Osteocyte (in vitro differentiated cells): ENCODE results near the gene RNU7-1. TPM values are rescaled to one million over a fixed set of nuclear protein-coding genes. Genes with fewer than 3 reads are reported as not detected.
"Not testable (repeated sequence)": the region's sequence is repeated elsewhere in the genome, so short reads cannot be mapped to it uniquely, and the experiment has no call there.

ENCODE experiments used
- DNase-seq: peaks from one replicate; pipeline ENCODE4 v3.0.0; 2021; ENCODE audit warnings: mixed read lengths; ENCODE audit not compliant: unreplicated experiment; ENCODE audit errors: extremely low spot score
- H3K27ac Mint-ChIP-seq: one replicate; pipeline ENCODE4 v1.8.0; 2021; ENCODE audit warnings: mild to moderate bottlenecking, mixed read lengths; ENCODE audit not compliant: unreplicated experiment
- H3K27me3 Mint-ChIP-seq: one replicate; pipeline ENCODE4 v1.8.0; 2021; ENCODE audit warnings: mixed read lengths; ENCODE audit not compliant: unreplicated experiment
- H3K36me3 Mint-ChIP-seq: one replicate; pipeline ENCODE4 v1.8.0; 2021; ENCODE audit warnings: mixed read lengths; ENCODE audit not compliant: unreplicated experiment
- H3K4me1 Mint-ChIP-seq: one replicate; pipeline ENCODE4 v1.8.0; 2021; ENCODE audit warnings: mixed read lengths; ENCODE audit not compliant: unreplicated experiment
- H3K4me3 Mint-ChIP-seq: one replicate; pipeline ENCODE4 v1.8.0; 2021; ENCODE audit warnings: mild to moderate bottlenecking, moderate library complexity, mixed read lengths; ENCODE audit not compliant: unreplicated experiment
- H3K9me3 Mint-ChIP-seq: one replicate; pipeline ENCODE4 v1.8.0; 2021; ENCODE audit warnings: mixed read lengths; ENCODE audit not compliant: unreplicated experiment
- CTCF ChIP-seq: fragments of 200-600 bp; sonication (generic); IDR thresholded peaks from 2 replicates; pipeline ENCODE4 v1.5.0; 2021; ENCODE audit warnings: antibody characterized with exemption, mild to moderate bottlenecking, moderate library complexity
- total RNA-seq: library from RNA; stranded (reverse); gene quantifications from 2 replicates; pipeline ENCODE4 v1.2.1, GENCODE V29; 2021

The RNU7-1 gene
- total RNA-seq, 1 donor from 2014 or later = not detected

GRCh38 chr12:6902448-6902847, 41.2 kb upstream of the RNU7-1 start:
- no peaks in the 10 kb centered on the region for H3K36me3 Mint-ChIP-seq
- no peak overlapping the region for H3K4me3 Mint-ChIP-seq
- H3K9me3 Mint-ChIP-seq = no peaks in the 10 kb centered on the region
- no peak overlapping the region for H3K27ac Mint-ChIP-seq
- H3K27me3 Mint-ChIP-seq = no peaks in the 10 kb centered on the region
- no peaks in the 10 kb centered on the region for H3K4me1 Mint-ChIP-seq
- TF ChIP-seq CTCF = no peak
- no peak for DNase-seq

GRCh38 chr12:6903722-6904121, 39.9 kb upstream of the RNU7-1 start:
- TF ChIP-seq CTCF = no peak
- no peak overlapping the region for H3K4me3 Mint-ChIP-seq
- H3K4me1 Mint-ChIP-seq = no peaks in the 10 kb centered on the region
- H3K27ac Mint-ChIP-seq = no peak overlapping the region
- no peak for DNase-seq
- no peaks in the 10 kb centered on the region for H3K27me3 Mint-ChIP-seq
- no peaks in the 10 kb centered on the region for H3K9me3 Mint-ChIP-seq
- H3K36me3 Mint-ChIP-seq = no peaks in the 10 kb centered on the region

GRCh38 chr12:6904280-6905276, 39.0 kb upstream of the RNU7-1 start, which contains the start of gene LRRC23:
TSS of gene LRRC23 (plus strand) at chr12:6904822. CDS start at chr12:6905634, 812 bp downstream.
- no peak within 1 kb of the TSS for H3K27ac Mint-ChIP-seq
- TF ChIP-seq CTCF = no peak
- no peaks in the 10 kb centered on the region for H3K9me3 Mint-ChIP-seq
- no peaks in the 10 kb centered on the region for H3K36me3 Mint-ChIP-seq
- peak; percentile 98 for DNase-seq
- H3K4me3 Mint-ChIP-seq = no peak within 1 kb of the TSS
- no peaks in the 10 kb centered on the region for H3K27me3 Mint-ChIP-seq
- H3K4me1 Mint-ChIP-seq = no peaks in the 10 kb centered on the region

GRCh38 chr12:6905414-6906040, 38.1 kb upstream of the RNU7-1 start:
- DNase-seq = no peak
- Mint-ChIP-seq H3K4me3 (no peak overlapping the region), H3K27me3 (no peaks in the 10 kb centered on the region), H3K36me3 (no peaks in the 10 kb centered on the region), H3K9me3 (no peaks in the 10 kb centered on the region), H3K27ac (no peak overlapping the region), H3K4me1 (no peaks in the 10 kb centered on the region)
- no peak for TF ChIP-seq CTCF

- H3K9me3 Mint-ChIP-seq, H3K27ac Mint-ChIP-seq, H3K36me3 Mint-ChIP-seq, DNase-seq, H3K4me3 Mint-ChIP-seq, H3K4me1 Mint-ChIP-seq, H3K27me3 Mint-ChIP-seq: not testable (repeated sequence)
Observed at GRCh38 chr12:6908141-6908540, 35.5 kb upstream of the RNU7-1 start.
